ENCODE data around the gene ROR2.

ROR2 gene

GRCh38 chr9:91807643-91808246, 142.3 kb downstream of the ROR2 start:
- Histone ChIP-seq H3K4me2 (ENCODE audit: insufficient read depth, low read length) (no peak overlapping the region), H2AFZ (ENCODE audit: low read depth, low read length) (no peak overlapping the region), H3K36me3 (ENCODE audit: insufficient read depth, low read length) (no peaks in the 10 kb centered on the region), H3K4me3 (ENCODE audit: low read depth in 1 of 2, low read length in 2 of 2) (no peak overlapping the region), H3K9ac (ENCODE audit: low read depth, low read length) (no peak overlapping the region), H3K9me3 (ENCODE audit: insufficient read depth, low read length, severe bottlenecking) (no peaks in the 10 kb centered on the region), H3K4me1 (ENCODE audit: insufficient read depth, low read length) (no peaks in the 10 kb centered on the region), H4K20me1 (ENCODE audit: insufficient read depth, low read length) (no peaks in the 10 kb centered on the region), H3K27ac (ENCODE audit: low read length) (no peak overlapping the region), H3K27me3 (ENCODE audit: insufficient read depth, low read length, poor library complexity) (peaks cover 8% of the 10 kb centered on the region), H3K79me2 (ENCODE audit: insufficient read depth, low read length) (no peaks in the 10 kb centered on the region)
- ATAC-seq (ENCODE audit: insufficient read depth, low read depth) (no peak), DNase-seq (no peak)
- TF ChIP-seq, protein P1, sequence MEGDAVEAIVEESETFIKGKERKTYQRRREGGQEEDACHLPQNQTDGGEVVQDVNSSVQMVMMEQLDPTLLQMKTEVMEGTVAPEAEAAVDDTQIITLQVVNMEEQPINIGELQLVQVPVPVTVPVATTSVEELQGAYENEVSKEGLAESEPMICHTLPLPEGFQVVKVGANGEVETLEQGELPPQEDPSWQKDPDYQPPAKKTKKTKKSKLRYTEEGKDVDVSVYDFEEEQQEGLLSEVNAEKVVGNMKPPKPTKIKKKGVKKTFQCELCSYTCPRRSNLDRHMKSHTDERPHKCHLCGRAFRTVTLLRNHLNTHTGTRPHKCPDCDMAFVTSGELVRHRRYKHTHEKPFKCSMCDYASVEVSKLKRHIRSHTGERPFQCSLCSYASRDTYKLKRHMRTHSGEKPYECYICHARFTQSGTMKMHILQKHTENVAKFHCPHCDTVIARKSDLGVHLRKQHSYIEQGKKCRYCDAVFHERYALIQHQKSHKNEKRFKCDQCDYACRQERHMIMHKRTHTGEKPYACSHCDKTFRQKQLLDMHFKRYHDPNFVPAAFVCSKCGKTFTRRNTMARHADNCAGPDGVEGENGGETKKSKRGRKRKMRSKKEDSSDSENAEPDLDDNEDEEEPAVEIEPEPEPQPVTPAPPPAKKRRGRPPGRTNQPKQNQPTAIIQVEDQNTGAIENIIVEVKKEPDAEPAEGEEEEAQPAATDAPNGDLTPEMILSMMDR (IDR thresholded peaks at IDR 0.05; ENCODE audit: borderline replicate concordance, extremely low read depth, low read length, poor library complexity, severe bottlenecking), result no peak
- TF ChIP-seq EZH2 (IDR thresholded peaks at IDR 0.05; ENCODE audit: borderline replicate concordance, low read depth, low read length, severe bottlenecking), result no peak

GRCh38 chr9:91805031-91805430, 145.0 kb downstream of the ROR2 start:
- H3K9ac ChIP-seq (ENCODE audit: low read depth, low read length), result no peak overlapping the region
- ATAC-seq (ENCODE audit: insufficient read depth, low read depth), result no peak
- peaks cover 8% of the 10 kb centered on the region for H3K27me3 ChIP-seq (ENCODE audit: insufficient read depth, low read length, poor library complexity)
- H3K4me3 ChIP-seq (ENCODE audit: low read depth in 1 of 2, low read length in 2 of 2), result no peak overlapping the region
- H3K79me2 ChIP-seq (ENCODE audit: insufficient read depth, low read length), result no peaks in the 10 kb centered on the region
- H3K27ac ChIP-seq (ENCODE audit: low read length), result no peak overlapping the region
- no peaks in the 10 kb centered on the region for H3K4me1 ChIP-seq (ENCODE audit: insufficient read depth, low read length)
- no peak overlapping the region for H3K4me2 ChIP-seq (ENCODE audit: insufficient read depth, low read length)
- H2AFZ ChIP-seq (ENCODE audit: low read depth, low read length), result no peak overlapping the region
- no peaks in the 10 kb centered on the region for H3K9me3 ChIP-seq (ENCODE audit: insufficient read depth, low read length, severe bottlenecking)
- no peaks in the 10 kb centered on the region for H3K36me3 ChIP-seq (ENCODE audit: insufficient read depth, low read length)
- DNase-seq, result no peak
- no peak for TF ChIP-seq EZH2 (IDR thresholded peaks at IDR 0.05; ENCODE audit: borderline replicate concordance, low read depth, low read length, severe bottlenecking)
- TF ChIP-seq, protein P1 (IDR thresholded peaks at IDR 0.05; ENCODE audit: borderline replicate concordance, extremely low read depth, low read length, poor library complexity, severe bottlenecking), result no peak
- H4K20me1 ChIP-seq (ENCODE audit: insufficient read depth, low read length), result no peaks in the 10 kb centered on the region

GRCh38 chr9:91803970-91804752, 145.9 kb downstream of the ROR2 start:
- H3K9me3 ChIP-seq (ENCODE audit: insufficient read depth, low read length, severe bottlenecking), result no peaks in the 10 kb centered on the region
- H3K9ac ChIP-seq (ENCODE audit: low read depth, low read length), result no peak overlapping the region
- H4K20me1 ChIP-seq (ENCODE audit: insufficient read depth, low read length), result no peaks in the 10 kb centered on the region
- H3K27me3 ChIP-seq (ENCODE audit: insufficient read depth, low read length, poor library complexity), result peaks cover 8% of the 10 kb centered on the region
- no peak for DNase-seq
- H3K4me2 ChIP-seq (ENCODE audit: insufficient read depth, low read length), result no peak overlapping the region
- H3K27ac ChIP-seq (ENCODE audit: low read length), result no peak overlapping the region
- no peak for ATAC-seq (ENCODE audit: insufficient read depth, low read depth)
- no peaks in the 10 kb centered on the region for H3K4me1 ChIP-seq (ENCODE audit: insufficient read depth, low read length)
- TF ChIP-seq, protein P1 (IDR thresholded peaks at IDR 0.05; ENCODE audit: borderline replicate concordance, extremely low read depth, low read length, poor library complexity, severe bottlenecking), result no peak
- no peak for TF ChIP-seq EZH2 (IDR thresholded peaks at IDR 0.05; ENCODE audit: borderline replicate concordance, low read depth, low read length, severe bottlenecking)
- H3K4me3 ChIP-seq (ENCODE audit: low read depth in 1 of 2, low read length in 2 of 2), result no peak overlapping the region
- H2AFZ ChIP-seq (ENCODE audit: low read depth, low read length), result no peak overlapping the region
- no peaks in the 10 kb centered on the region for H3K79me2 ChIP-seq (ENCODE audit: insufficient read depth, low read length)
- H3K36me3 ChIP-seq (ENCODE audit: insufficient read depth, low read length), result no peaks in the 10 kb centered on the region
